Ovary (tissue), 9 donors: ENCODE measurements around the gene TSFM. TPM values are rescaled to one million over a fixed set of nuclear protein-coding genes. Genes with fewer than 3 reads are reported as not detected.

Experiments
- DNase-seq, 5 donors: peaks; one replicate each; pipeline ENCODE4 v3.0.0-alpha.2; 2019 to 2020
- H3K27ac ChIP-seq, 2 donors: fragments of 200-600 bp; one replicate each; pipeline versions ENCODE4 v1.5.1 to v1.8.0; 2019 to 2022
- H3K27me3 ChIP-seq: fragments of 200-600 bp; one replicate; pipeline ENCODE4 v1.8.0; 2022
- H3K36me3 ChIP-seq: fragments of 200-600 bp; sonication (generic); one replicate; pipeline ENCODE4 v1.5.1; 2019
- H3K4me1 ChIP-seq: one replicate; pipeline ENCODE4 v1.8.1; 2013; ENCODE audit warnings: mild to moderate bottlenecking, moderate library complexity; ENCODE audit not compliant: insufficient read depth
- H3K4me3 ChIP-seq: fragments of 200-600 bp; sonication (generic); one replicate; pipeline ENCODE4 v1.5.1; 2017
- H3K9me3 ChIP-seq, 2 donors: fragments of 200-600 bp in 1 of 2; sonication (generic) in 1 of 2; one replicate each; pipeline versions ENCODE4 v1.5.1 to v1.8.1; 2013 to 2019; ENCODE audit warnings: mild to moderate bottlenecking in 1 of 2, moderate library complexity in 1 of 2
- EP300 ChIP-seq: sonication (generic); formaldehyde crosslinking; IDR thresholded peaks from one replicate; pipeline ENCODE4 v1.6.1; 2017; ENCODE audit warnings: antibody characterized with exemption
- POLR2A ChIP-seq: fragments of 450-650 bp; IDR thresholded peaks from one replicate; pipeline ENCODE4 v1.6.1; 2017; ENCODE audit warnings: antibody characterized with exemption, mild to moderate bottlenecking, moderate library complexity
- WGBS, 3 donors: extraction: QIAGEN DNeasy Blood & Tissue Kit in 1 of 3; methylation state at CpG; one replicate each; pipeline versions ENCODE4 v1.1.5 to v1.1.7; 2013 to 2017; 5-methylcytosine and 5-hydroxymethylcytosine counted together
- intact Hi-C, 4 donors: fragments of 100-400 bp; cut with DNase I; formaldehyde crosslinking; loops; one replicate each; pipeline versions ENCODE4 v1.11.0 to v1.15.1; 2022 to 2023
- polyA plus RNA-seq, 2 donors: library from polyadenylated mRNA; stranded (reverse); fragments of 200-250 nt in 1 of 2; fragments of 350-450 nt in 1 of 2; fragmentation: Illumina TruSeq in 1 of 2; extraction: RNeasy Lipid Tissue Mini Kit (QIAGEN cat#74804) in 1 of 2; gene quantifications; one replicate each; pipeline ENCODE4 v1.2.3, GENCODE V29; 2013 to 2014
- total RNA-seq, 7 donors: library from RNA; depleted of rRNA in 2 of 7; stranded (reverse); fragments of >200 nt in 2 of 7; fragmentation: NEBNext Ultra II Directional in 3 of 7; extraction: Animal tissue kit (Norgen Biotek cat#: 25700) in 3 of 7; gene quantifications; one replicate each; pipeline versions ENCODE4 v1.1.0 to v1.2.4, GENCODE V29; 2016 to 2023
- TF ChIP-seq, protein P1 (sequence below), 3 donors: fragments of 450-650 bp in 2 of 3; fragments of 200-600 bp in 1 of 3; IDR thresholded peaks; one replicate each; pipeline versions ENCODE4 v1.5.1 to v1.8.0; 2016 to 2022; ENCODE audit warnings: antibody characterized with exemption in 3 of 3, mild to moderate bottlenecking in 1 of 3
- donor health status: DM: no; HTN: no; CAD: no; lungs with moderate emphysema.
- donor health status: DM: no; HTN: no; CAD: no.
- donor health status: Bipolar disorder and iron deficiency.
- donor health status: DM: yes; HTN: yes; CAD: no.
- donor health status: DM: no; HTN: no; CAD: no.
- donor health status: DM: yes; HTN: yes; CAD: no.

Gene TSFM
- total and polyA plus RNA-seq, 9 donors: 13.2 to 28.1 (median 20.1) TPM

DNA sequence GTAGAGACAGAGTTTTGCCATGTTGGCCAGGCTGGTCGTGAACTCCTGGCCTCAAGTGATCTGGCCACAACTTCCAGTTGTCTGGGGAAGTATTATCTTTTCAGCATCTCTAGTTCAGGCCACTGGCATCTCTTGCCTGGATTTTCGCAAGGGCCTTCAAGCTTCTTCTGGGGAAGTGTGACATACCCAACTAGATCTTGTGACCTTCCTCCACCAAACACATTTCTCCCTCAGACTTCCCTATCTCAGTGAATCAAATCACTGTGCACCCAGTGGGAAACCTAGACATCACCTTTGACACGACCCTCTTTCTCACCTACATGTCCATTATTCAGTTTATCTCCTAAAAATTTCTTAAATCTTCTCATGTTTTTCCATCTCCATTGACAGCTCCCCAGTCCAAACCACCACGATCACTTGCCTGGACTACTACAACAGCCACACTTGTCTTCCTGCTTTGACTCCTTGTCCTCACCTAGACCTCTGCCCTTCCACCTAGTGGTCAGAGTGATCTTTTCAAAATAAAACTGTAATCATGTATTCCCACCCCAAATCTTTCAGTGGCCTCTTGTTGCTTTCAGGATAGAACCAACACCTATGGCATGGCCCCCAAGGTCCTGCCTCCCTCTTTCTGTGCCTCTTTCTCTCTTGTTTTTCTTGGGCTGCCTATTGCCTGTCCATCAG, 6.9 kb upstream of the TSFM start:
- Histone ChIP-seq H3K27me3 (no peaks in the 10 kb centered on the region), H3K36me3 (no peaks in the 10 kb centered on the region), H3K9me3 (no peaks in the 10 kb centered on the region), H3K4me3 (no peak overlapping the region), H3K27ac (no peak overlapping the region), H3K4me1 (peaks cover 2% of the 10 kb centered on the region)
- TF ChIP-seq, protein P1, sequence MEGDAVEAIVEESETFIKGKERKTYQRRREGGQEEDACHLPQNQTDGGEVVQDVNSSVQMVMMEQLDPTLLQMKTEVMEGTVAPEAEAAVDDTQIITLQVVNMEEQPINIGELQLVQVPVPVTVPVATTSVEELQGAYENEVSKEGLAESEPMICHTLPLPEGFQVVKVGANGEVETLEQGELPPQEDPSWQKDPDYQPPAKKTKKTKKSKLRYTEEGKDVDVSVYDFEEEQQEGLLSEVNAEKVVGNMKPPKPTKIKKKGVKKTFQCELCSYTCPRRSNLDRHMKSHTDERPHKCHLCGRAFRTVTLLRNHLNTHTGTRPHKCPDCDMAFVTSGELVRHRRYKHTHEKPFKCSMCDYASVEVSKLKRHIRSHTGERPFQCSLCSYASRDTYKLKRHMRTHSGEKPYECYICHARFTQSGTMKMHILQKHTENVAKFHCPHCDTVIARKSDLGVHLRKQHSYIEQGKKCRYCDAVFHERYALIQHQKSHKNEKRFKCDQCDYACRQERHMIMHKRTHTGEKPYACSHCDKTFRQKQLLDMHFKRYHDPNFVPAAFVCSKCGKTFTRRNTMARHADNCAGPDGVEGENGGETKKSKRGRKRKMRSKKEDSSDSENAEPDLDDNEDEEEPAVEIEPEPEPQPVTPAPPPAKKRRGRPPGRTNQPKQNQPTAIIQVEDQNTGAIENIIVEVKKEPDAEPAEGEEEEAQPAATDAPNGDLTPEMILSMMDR (IDR thresholded peaks at IDR 0.05): no peak
- TF ChIP-seq POLR2A (no peak), EP300 (no peak)
- intact Hi-C loops: no loop called here
- no peak for DNase-seq
- 83 to 85% (median 85%) methylated on average over 4 of the region's 4 CpGs for WGBS, 3 donors

DNA sequence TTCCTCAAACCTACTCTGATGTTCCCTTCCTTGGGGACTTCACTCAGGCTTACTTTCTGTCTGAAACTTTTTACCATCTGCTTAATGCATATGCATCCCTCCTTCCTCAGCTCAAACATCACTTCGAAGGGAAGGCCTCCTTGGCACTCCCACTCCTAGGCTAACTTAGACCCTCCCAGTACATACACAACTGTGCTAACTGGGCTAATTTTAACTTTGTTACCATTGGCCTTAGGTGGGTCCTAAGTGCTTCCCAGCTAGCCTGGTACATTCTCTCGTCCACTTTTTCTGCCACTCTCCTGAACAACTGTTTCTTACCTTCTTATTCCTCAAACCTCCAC, 6.4 kb upstream of the TSFM start:
- H3K9me3 ChIP-seq: no peaks in the 10 kb centered on the region
- no peaks in the 10 kb centered on the region for H3K36me3 ChIP-seq
- intact Hi-C loops: no loop called here
- no peaks in the 10 kb centered on the region for H3K27me3 ChIP-seq
- TF ChIP-seq POLR2A: no peak
- TF ChIP-seq EP300: no peak
- TF ChIP-seq, protein P1 (IDR thresholded peaks at IDR 0.05): no peak
- 79 to 89% (median 88%) methylated on average over 2 of the region's 2 CpGs for WGBS, 3 donors
- H3K27ac ChIP-seq: no peak overlapping the region
- no peak for DNase-seq
- H3K4me1 ChIP-seq: peaks cover 2% of the 10 kb centered on the region
- H3K4me3 ChIP-seq: no peak overlapping the region

DNA sequence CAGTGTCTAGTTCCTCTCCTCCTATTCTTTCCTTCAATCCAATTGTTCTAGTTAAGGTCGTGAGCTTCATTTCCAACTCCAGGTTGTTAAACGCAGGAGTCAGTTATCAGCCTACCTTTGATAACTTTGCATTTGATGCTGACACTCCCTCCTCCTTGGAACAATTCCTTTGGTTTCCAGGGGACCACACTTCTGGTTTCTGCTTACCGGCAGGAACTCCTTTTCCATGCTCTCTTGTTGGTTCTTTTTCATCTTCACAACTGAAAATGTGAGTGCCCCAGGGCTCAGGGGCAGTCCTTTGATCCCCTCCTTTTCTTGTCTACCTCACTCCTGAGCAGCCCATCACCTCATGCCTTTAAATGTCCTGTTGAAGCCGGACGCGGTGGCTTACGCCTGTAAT, 5.2 kb upstream of the TSFM start:
- Histone ChIP-seq H3K27ac (no peak overlapping the region), H3K4me1 (no peaks in the 10 kb centered on the region), H3K27me3 (no peaks in the 10 kb centered on the region), H3K36me3 (no peaks in the 10 kb centered on the region), H3K9me3 (no peaks in the 10 kb centered on the region), H3K4me3 (no peak overlapping the region)
- 85 to 90% (median 87%) methylated on average over 7 of the region's 7 CpGs for WGBS, 3 donors
- intact Hi-C loops: no loop called here
- no peak for DNase-seq
- no peak for TF ChIP-seq POLR2A
- TF ChIP-seq EP300: no peak

DNA sequence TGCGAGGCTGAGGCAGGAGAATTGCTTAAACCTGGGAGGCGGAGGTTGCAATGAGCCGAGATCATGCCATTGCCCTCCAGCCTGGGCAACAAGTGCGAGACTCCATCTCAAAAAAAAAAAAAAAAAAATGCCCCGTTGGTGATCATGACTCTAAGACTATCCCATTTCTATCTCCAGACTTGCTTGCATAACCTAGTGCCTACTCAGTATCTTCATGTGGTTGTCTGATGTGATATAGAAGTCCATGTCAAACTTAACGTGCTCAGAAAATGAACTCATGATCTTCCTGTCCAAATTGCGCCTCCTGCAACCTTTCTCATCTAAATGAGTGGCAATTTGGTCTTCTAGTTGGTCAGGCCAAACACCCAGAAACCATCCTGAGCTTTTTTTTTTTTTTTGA, 4.7 kb upstream of the TSFM start:
- no peak overlapping the region for H3K4me3 ChIP-seq
- H3K36me3 ChIP-seq: no peaks in the 10 kb centered on the region
- intact Hi-C loops: no loop called here
- no peak for TF ChIP-seq POLR2A
- TF ChIP-seq, protein P1 (IDR thresholded peaks at IDR 0.05): no peak
- no peak for TF ChIP-seq EP300
- no peak for DNase-seq
- H3K27me3 ChIP-seq: no peaks in the 10 kb centered on the region
- no peaks in the 10 kb centered on the region for H3K4me1 ChIP-seq
- no peaks in the 10 kb centered on the region for H3K9me3 ChIP-seq
- 92 to 96% (median 94%) methylated on average over 7 of the region's 7 CpGs for WGBS, 3 donors
- no peak overlapping the region for H3K27ac ChIP-seq

DNA sequence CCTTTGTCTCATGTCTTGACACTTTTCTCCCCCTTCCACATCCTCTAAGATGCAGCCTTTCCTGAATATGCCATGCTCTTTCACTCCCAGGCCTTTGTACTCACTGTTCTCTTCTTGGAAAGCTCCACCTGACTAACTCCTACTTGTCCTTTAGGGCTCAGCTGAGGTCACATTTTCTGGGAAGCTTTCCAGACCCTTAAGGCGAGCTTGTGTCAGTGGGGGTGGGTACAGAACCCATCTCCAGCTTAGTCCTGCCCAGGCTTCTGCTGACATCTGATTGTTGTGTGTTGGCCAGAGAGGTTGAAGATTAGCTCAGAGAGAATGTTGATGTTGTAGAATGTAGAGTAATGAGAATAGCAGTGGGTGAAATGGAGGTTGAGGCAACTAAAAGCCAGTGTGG, 2.9 kb upstream of the TSFM start:
- no peak for TF ChIP-seq EP300
- TF ChIP-seq POLR2A: no peak
- TF ChIP-seq, protein P1 (IDR thresholded peaks at IDR 0.05): no peak
- Histone ChIP-seq H3K27me3 (no peaks in the 10 kb centered on the region), H3K36me3 (no peaks in the 10 kb centered on the region), H3K4me1 (peaks cover 3% of the 10 kb centered on the region), H3K9me3 (no peaks in the 10 kb centered on the region), H3K4me3 (no peak overlapping the region), H3K27ac (no peak overlapping the region)
- intact Hi-C loops: loop anchor here in 1 of 4 donors (10.0 kb wide), 1 partner anchor 55 kb away; no protein-coding TSS in a partner anchor
- no peak for DNase-seq
- WGBS, 3 donors: 53 to 56% (median 56%) methylated on average over 1 of the region's 1 CpG
